NOMO-1 treated with DMSO at 0.1 percent for 48 hours (cell line): ENCODE measurements around the gene PGK1.
"Not testable (repeated sequence)": the region's sequence is repeated elsewhere in the genome, so short reads cannot be mapped to it uniquely, and the experiment has no call there.

Experiments used
- DNase-seq: peaks from one replicate; lab custom pipeline; 2025; ENCODE audit not compliant: unreplicated experiment; lab: John Stamatoyannopoulos, UW

Gene PGK1

GRCh38 chrX:78103623-78104446 is at the start of gene PGK1:
Gene PGK1 (plus strand): TSS chrX:78104248. CDS start chrX:78104341, 93 bp downstream.
- DNase-seq: peak; percentile 91

GRCh38 chrX:78063687-78064086 is 40.4 kb upstream of the PGK1 start:
- DNase-seq: no peak

DNA sequence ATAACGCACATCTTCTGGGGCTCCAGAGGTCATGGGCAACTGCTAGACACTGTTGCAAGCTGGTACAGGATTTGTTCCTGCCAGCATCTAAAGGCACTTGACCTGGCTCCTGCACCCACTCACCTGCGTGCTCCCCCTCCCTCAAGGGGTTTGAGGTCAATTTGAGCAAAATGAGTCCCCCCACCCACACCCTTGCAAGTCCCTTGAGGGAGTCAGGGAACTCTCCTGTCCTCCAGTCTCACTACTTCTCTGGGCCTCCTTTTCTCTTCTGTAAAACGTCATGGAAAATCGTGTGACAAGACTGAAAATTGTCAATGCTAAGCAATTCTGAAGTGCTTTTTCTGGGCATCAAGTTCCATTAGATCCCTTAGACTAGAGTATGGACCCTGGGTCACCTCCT is 39.9 kb upstream of the PGK1 start:
- no peak for DNase-seq

DNA sequence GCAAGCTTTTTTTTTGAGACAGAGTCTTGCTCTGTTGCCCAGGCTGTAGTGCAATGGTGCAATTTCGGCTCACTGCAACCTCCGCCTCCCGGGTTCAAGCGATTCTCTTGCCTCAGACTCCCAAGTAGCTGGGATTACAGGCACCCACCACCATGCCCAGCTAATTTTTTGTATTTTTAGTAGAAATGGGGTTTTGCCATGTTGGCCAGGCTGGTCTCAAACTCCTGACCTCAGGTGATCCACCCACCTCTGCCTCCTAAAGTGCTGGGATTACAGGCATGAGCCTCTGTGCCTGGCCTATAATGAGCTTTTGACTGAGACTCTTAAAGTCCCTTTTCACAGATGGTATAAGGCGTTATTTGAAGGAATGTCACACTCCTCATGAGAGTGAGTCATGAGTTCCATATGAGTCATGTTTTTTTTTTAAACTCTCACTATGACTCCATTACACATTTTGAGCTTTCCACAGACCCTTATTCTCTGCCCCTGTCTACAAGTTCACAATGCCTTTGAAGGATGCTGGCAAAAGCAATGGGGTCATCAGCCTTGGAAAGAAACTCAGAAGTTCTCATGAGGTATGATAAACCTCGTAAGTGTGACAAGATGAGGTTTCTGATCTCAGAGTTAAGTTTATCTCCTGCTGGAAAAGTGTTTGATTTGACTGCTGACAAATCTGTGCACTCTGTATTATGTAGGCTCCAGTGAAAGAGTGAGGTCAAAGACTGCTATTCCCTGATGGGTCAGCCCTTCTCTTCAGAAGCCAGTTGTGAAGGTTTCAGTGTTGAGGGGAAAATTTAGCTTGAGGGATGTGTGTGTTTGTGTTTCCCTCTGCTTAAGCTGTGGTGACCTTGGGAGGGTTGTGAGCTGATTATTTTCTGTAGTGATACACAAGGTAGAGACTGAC is 39.1 kb upstream of the PGK1 start:
- DNase-seq: not testable (repeated sequence)

DNA sequence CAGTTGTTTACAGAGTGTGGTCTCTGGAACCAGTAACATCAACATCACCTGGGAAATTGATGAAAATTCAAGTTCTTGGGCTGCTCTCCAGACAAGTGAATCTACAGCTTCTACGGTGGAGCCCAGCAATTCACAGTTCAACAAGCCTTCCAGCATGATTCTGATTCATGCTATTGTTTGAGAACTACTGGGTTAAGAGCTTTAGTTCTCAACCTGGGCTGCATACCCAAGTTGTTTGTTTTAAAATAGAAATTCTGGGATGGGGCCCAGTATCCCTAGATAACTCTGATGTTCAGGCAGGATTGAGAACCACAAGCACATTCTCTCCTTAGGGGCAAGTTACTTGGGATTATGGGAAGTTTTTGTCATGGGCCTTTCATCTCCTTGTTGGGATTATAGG is 37.9 kb upstream of the PGK1 start:
- DNase-seq: no peak

- DNase-seq: no peak
These were observed 32.7 kb upstream of the PGK1 start for GRCh38 chrX:78071331-78071730.

DNA sequence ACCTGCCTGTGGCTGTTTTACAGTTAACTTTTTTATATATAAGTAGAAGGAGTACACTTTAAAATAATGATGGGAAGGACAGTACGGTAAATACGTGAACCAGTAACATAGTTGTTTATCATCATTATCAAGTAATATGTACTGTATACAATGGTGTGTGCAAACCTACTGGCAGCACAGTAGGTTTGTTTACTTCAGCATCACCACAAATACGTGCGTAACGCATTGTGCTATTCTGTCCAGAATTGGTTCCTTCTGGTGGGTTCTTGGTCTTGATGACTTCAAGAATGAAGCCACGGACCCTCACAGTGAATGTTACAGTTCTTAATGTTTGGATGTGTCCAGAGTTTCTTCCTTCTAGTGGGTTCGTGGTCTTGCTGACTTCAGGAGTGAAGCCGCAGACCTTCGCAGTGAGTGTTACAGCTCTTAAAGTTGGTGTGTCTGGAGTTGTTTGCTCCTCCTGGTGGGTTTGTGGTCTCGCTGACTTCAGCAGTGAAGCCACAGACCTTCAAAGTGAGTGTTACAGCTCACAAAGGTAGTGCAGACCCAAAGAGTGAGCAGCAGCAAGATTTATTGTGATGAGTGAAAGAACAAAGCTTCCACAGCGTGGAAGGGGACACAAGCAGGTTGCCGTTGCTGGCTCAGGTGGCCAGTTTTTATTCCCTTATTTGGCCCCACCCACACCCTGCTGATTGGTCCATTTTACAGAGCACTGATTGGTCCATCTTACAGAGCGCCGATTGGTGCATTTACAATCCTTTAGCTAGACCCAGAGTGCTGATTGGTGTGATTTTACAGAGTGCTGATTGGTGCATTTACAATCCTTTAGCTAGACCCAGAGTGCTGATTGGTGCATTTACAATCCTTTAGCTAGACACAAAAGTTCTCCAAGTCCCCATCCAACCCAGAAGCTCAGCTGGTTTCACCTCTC is 30.6 kb upstream of the PGK1 start:
- not testable (repeated sequence) for DNase-seq

- no peak for DNase-seq
These were observed 30.0 kb upstream of the PGK1 start for GRCh38 chrX:78074088-78074487.

DNA sequence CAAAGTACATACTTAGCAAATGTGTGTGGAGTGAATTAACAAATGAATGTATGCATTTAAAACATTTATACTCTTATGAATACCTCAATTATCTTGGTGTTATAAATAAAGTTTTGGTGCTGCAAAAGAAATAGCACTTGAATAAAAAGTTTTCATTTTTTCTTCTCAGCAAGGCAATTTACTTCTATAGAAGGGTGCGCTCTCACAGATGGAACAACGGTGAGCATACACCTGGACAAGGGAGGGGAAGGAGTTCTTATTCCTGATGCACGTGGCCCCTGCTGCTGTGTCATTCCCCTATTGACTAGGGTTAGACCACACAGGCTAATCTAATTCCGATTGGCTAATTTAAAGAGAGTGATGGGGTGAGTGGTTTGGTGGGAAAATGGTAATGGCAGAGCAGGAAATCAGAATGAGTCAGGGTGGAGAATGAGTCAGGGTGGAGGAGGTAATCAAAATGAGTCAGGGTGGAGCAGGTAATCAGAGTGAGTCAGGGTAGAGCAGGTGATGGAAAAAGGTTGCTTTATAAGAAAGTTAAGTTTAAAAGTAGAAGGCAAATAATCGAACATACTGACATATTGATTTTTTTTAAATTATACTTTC is 28.2 kb upstream of the PGK1 start:
- DNase-seq: no peak

- not testable (repeated sequence) for DNase-seq
These were observed 22.6 kb upstream of the PGK1 start for GRCh38 chrX:78081413-78081812.

DNA sequence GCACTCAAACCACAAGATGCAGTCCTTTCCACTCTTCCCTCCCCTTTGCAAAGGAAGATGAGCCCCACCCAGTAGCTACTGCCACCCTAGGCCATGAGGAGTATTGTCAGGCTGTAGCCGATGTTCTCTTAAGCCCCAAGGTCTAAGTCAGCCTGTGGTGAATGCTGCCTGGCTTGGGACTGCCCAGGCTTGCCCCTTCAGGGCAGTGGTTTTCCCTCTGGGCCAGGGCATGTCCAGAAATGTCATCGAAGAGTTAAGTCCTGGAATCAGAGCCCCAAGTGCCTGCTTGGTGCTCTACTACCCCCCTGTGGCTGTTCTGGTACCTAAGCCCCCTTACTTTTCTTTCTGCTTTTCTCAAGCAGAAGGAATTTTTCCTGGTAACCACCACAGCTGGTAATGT is 11.8 kb upstream of the PGK1 start:
- no peak for DNase-seq

- no peak for DNase-seq
These were observed 5.9 kb upstream of the PGK1 start for GRCh38 chrX:78098108-78098507.

DNA sequence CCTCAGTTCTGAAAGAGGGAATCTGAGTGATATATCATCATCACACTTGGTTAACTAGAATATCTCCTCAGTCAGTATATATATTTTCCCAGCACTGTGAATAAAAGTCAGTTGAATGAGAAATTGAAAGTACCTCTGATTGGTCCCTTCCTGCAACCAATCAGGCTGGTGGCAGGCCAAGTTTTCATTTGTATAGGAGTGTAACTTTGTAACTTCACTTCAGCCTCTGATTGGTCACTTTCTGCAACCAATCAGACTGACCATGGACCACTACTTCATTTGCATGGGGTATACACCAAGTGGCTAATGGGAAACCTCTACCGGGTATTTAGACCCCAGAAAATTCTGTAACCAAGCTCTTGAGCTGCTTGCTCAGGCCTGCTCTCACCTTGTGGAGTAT is 2.0 kb upstream of the PGK1 start:
- no peak for DNase-seq

DNA sequence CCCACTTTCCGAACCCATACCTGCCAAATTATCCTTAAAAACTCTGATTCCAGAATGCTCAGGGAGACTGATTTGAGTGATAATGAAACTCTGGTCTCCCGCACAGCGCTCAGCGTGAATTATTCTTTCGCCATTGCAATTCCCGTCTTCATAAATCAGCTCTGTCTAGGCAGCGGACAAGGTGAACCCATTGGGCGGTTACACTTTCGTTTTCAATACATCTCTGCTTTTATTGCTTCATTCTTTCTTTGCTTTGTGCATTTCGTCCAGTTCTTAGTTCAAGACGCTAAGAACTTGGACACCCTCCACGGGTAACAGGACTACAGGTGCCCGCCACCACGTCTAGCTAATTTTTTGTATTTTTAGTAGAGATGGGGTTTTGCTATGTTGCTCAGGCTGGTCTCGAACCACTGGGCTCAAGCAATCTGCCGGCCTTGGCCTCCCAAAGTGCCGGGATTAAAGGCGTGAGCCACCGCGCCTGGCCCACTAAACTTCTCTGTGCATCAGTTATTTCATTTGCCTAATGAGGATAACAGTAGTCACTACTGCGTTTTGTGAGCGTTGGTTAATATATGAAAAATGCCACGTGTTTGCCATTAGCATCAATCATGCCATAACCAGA is 936 bp upstream of the PGK1 start:
- no peak for DNase-seq

- peak; percentile 75 for DNase-seq
These were observed 564 bp downstream of the PGK1 start for GRCh38 chrX:78104447-78105176.

DNA sequence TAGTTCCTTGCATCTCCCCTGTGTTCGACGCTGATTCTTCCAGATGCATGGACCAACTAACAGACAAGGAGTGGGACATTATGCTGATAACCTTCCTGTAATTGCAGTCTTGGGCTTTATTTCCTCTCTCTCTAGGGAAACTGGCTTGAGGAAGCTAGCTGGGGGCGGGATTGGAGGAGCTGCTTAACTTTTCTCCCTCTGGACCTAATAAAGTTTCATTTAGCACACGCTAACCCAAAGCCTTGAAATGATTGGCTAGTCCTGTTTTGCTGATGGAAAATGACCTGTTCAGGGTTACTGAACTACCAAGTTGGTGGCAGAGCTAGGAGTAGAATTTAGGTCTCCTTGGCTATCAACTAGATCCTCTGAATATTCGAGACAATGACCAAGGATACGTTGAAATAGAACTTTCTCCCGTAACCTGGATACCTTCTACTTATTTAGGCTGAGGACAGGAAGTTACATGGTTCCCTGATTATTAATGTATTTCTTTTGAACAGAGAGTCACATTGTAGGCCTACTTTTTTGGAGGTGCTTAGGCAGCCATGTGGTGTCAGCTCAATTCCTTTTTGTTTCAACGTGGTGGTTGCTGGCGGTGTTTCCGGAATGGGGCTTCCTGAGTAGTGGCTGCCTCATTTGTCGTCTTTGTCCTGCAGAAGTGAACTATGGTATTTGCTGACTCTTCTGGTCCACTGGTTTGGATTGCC is 2.0 kb downstream of the PGK1 start:
- DNase-seq: no peak

DNA sequence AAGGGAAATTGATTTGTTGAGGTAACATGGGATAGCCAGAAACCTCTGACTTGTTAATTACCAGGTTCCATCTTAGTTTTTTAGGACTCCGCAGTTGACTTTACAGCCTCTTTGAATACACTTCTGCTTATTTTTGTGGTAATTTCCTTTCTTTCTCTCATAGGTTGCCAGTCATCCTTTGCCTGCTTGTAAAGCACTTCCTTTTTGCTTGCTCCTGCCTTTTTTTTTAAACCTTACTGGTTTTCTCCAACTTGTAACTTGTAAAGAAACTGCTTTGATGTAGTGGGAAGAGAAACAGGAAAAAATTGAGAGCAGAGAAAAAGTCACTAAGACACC is 2.6 kb downstream of the PGK1 start:
- peak; percentile 57 for DNase-seq

- no peak for DNase-seq
These were observed 5.4 kb downstream of the PGK1 start for GRCh38 chrX:78109458-78109857.
